Non-pigmented ciliary epithelial cell (primary cell): ENCODE data around the gene SOCS7.
A peak's percentile ranks its signal among the peaks of the same experiment; 100 is the strongest.

Source experiments
- DNase-seq: peaks from one replicate; pipeline ENCODE4 v3.0.0-alpha.2; 2010; ENCODE audit warnings: low read depth

Gene SOCS7

DNA sequence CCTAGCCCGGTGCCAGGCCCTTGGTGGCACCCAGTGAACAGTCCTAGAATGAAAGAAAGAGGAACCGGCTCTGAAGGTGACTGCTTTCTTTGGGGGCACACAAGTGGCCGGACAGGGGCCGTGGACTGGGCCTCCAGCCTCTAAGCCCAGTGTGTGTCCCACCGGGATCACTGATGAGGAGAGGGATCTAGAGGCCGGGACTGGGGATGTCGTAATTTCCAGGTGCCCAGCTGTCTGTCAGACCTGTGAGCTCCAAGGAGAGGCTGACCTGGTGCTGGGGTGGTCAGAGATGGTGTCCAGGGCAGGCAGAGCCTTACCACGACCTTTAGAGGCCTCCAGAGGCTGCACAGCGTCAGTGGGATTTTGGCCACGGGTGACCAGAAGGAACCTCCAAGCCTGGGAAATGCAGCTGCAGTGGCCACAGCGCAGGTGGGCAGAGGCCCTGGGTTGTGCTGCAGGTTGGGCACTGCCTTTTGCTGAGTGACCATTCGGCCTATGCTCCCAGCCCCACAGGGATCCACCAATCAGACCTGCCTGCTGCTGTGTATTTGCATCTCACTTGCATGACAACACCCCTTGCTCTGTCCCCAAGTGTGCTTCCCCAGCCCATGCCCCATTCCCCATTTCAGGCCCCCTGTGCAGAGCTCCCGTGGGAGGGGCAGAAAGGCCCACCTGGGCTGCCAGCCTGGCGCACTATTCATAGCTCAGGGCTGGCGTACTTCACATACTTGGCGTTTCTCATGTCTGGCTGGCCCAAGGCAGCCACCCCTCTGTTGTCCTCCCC is 89.2 kb downstream of the SOCS7 start:
- DNase-seq: no peak

DNA sequence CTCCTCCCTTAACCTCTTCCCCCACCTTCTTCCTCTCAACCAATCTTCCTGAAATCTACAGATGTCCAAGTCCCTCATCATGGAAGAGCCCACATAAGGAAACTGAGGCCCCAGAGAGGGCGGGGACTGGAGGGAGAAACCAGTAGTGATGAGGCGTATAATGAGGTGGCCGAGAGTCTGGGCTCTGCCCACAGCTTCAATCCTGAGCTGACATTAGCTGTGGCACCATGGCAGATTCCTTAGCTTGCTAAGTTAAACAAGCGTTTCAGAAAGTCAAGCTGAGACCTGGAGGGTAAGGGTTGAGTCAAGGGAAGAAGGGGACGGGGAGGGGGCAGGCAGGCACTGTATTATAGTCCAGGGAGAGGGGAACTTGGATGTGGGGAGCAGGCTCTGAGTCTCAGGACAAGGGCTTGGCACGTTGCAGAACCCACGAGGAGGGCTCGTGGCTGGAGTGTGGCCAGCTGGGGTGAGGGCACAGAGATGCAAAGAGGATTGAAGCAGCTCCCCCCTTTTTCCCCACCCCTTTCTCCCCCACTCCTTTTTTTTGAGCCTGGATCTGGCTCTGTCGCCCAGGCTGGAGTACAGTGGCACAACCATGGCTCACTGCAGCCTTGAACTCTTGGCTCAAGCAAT is 89.9 kb downstream of the SOCS7 start:
- no peak for DNase-seq

DNA sequence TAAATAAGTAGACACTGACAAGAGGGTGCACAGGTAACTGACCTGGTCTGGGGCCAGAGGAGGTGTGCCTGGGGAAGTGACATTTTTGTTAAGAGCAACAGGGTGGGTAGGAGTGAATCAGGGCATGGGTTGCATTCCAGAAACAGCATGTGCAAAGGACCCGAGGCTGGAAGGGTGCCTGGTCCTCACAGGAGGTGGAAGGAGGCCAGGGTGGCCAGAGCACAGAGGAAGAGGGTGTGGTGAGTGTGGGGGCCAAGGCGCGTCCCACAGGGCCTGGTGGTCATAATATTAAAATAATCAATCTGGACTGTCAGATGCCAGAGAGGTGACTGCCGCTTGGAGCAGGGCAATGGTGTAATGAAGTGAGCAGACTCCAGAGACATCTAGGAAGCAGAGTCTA is 90.9 kb downstream of the SOCS7 start:
- no peak for DNase-seq

DNA sequence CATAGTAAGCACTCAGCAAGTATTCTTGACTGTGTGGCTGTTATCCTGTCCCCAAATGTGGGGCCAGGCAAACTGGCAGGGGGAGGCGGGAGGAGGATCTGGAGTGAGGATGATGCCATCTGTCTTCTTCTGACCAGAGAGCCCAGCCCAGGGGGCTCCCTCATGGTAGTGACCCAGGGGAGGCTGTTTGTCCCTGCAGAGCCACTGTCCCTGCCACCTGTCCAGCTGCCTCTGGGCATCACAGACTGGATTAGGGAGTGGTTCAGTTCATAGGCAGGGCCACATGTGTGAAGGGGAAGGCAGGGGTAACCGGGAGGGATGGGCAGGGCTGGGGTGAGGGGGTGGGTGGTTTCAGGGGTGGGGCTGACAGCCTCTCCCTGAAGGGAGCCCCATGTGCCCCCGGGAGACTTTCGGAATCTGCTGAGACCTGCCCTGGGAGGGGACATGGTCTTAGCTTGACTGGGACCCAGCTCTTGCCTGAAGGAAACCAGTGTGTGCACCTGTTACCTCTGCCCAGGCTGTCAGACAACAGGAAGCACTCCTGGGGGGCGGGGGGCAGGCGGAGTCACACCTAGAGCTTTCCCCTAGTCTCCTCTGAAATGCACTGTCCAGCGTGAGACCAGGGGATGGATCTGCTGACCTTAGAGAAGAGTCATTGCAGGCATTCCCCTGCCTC is 91.8 kb downstream of the SOCS7 start:
- no peak for DNase-seq

DNA sequence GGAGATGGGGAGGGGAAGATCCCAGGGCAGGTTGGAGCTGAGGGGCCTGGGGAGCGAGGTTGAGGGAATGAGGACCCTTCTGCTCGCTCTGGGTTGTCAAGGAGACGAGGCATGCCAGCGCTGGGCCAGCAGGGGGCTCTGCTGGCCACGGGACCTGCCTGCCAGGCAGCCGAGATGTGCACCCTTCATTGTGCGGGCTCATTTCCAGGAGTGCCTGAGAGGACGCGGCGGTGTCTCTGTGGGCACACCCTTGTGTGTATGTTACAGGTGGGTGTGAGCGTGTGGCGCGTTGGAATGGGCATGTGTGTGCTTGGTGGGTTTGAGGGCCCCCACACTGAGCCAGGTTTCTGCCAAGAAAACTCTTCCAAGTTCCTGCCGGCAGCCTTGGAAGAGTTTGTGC is 92.5 kb downstream of the SOCS7 start:
- DNase-seq: no peak

DNA sequence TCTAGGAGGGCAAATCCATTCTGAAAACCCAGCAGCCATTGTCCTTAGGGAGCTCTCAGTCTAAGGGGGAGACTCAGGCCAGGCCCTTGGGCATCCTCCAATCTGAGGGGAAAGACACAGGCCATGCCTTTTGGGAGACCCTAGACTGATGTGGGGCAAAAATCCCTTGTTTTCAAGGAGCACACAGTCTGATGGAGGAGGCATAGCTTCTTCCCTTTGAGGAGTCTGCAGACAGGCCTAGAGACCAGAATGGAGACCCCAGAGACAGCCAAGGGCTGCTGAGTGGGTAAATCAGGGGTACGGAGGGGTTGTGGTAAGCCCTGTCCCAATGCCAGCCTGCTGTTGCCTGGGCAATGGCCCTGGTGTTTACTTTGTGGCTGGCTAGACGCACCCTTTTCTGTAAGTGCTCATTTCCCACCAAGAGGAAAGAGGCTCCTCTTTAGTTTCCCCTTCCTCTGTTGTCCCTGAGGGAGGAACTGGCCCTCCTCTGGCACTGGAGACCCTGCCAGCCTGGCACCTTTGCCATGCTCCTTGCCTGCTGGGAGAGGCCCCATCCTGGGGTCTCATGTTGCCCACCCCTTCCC is 96.0 kb downstream of the SOCS7 start:
- DNase-seq: no peak

DNA sequence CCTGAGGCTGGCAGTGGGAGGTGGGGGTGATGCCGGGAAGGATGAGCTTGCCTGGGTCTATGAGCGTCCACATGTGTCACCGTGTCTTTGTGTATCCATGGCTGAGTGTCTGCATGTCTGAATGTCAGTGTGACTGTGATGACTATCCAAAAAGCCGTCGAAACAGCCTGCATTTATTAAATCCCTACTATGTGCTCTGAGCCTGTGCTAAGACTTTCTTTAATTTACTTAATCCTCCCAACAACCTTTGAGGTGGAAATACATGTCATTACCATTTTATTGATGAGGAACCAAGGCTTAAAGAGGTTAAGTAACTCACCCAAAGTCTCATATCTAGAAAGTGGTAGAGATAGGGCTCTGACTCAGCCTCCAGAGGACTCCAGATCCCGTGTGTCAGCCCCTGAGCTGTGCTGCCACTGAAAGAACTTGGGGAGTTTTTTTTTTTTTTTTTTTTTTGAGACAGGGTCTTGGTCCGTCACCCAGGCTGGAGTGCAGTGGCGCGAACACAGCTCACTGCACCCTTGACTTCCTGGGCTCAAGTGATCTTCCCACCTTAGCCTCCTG is 96.6 kb downstream of the SOCS7 start:
- no peak for DNase-seq

DNA sequence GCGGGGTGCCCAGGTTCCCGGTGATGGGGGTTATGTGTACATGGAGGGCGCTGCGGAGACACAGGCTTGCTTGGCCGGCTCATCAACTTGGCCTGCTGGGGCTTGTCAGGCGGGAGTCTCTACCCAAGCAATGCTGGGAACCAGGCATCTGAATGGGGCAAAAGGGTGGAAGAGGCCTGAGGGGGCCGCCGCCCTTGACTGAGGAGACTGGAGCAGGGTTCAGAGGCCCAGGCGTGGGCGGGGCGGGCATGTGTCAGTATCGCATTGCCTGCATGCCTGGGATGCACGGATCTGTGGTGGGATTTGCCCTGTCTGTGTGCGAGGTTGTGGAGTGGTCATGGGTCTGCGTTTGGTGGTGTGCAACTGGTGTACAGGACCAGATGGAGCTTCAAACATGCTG is 97.7 kb downstream of the SOCS7 start:
- DNase-seq: no peak

DNA sequence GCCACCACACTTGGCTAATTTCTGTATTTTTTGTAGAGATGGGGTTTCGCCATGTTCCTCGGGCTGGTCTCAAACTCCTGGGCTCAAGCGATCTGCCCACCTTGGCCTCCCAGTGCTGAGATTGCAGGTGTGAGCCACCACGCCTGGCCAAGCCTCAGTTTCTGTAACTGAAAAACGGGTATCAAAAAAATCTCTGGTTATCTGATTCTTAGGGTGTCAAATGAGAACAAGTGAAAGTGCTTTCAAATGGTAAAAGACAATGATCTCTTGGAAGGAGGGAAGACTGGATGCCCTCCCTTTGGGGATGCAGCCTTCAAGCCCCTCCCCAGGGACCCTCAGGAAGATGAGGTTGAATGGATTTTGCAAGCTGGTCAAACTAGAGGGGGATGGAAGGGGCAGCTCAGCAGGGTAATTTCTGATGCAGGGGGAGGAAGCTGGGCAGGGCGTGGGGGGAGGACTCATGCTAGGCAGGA is 98.9 kb downstream of the SOCS7 start:
- DNase-seq: no peak

DNA sequence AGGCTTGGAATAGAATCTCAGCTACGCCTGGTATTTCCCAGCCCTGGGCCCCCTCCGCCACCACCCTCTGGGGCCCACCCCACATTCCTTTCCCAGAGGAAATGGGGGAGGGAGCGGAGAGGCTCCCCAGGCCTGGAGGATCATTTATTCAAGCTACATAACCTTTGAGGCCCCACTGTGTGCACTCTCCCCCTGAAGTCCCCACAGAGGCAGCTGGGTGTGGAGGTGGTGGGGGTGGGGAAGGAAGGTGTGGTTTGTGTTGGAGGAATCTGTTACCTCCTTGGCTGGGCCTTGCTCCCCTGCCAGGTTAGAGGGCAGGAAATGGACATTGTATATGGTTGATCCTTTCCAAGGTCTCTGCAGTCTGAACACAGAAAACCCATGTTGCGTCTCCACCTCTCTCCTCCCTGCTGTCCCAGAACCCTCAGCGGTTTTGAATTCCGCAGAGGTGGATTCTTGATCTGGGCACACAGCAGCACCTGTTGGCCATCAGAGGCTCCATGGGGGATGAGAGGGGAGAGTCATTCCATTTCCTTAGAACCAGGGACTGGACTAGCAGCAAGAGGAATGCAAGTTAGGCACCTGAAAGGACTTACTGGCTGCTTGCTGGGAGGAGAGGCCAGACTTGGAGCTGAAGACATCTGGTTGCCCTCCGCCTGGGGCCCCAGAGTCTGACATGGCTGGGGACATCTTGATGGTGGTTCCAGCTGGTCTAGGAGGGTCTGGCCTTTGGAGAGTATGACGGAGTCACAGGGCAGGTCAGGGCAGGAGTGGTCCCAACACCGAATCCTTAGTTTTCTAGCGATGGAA is 99.6 kb downstream of the SOCS7 start:
- no peak for DNase-seq

DNA sequence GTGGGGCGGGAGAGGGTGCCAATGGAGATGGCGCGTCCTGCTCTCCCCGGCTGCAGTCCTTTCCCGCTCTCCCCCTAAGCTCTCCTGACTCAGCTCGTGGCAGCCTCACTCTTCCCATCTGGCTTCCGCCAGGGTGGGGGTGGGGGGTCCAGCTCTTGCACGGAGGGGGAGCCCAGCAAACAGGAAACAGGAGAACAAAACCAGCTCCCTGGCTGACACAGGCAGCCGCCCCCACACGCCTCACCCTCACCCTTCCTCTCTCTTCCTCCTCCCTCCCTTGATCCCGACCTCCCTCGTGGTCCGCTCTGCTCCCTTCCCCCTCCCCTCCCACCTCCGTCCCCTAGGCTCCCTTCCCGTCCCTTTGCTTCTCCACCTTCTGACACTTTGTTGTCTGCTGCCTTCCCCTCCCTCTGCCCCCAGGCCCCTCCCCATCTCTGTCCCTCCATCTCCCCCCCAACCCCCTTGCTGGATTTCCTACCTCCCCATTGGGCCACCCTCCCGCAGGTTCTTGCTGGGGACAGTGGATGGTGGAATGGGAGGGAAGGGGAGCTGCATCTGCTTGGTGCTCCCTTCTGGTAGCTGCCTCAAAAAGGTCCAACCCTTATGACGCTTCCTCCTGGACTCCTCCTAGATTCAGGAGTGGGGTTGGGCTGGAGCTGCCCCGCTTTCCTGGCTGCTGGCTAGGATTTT is 100.3 kb downstream of the SOCS7 start:
- DNase-seq: peak; percentile 64

DNA sequence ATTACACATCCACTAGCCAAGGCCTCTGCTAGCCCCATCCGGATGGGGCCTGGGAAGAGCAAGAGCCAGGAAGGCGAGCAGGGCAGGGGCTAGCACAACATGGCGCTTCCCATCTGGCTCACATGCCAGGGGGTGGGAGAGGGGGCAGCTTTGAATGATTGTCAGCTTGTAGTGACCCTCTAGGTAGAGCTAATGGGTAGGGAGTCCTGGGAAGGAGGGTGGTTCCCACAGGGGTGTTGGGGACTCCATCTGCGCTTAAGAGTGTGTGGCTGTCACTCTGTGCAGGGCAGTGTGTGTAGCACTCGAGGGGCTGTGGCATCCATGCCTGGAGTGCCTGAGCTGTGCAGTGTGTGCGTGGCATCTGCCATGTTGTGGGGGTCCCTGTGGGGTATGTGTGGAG is 101.1 kb downstream of the SOCS7 start:
- DNase-seq: no peak

DNA sequence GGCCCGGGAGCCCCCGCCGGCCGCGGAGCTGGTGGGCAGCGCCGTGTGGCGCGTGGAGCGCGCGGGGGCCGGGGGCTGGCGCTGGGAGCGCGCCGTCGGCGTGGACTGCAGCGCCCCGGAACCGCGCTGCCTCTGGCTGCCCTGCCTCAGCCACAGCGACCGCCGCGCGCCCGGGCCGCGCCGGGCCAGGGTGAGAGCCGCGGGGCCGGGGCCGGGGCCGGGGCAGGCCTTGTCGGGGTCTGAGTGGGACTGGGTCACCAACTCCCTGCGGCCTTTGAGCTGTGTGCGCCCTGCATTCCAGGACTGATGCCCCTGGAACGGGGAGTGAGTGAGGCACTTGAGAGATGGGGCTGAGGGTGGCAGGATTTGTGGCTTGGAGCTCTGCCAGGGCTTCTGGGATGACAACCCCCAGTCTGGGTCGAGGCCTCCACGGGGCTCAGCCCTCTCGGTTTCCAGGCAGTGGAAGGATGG is 102.3 kb downstream of the SOCS7 start:
- DNase-seq: no peak

DNA sequence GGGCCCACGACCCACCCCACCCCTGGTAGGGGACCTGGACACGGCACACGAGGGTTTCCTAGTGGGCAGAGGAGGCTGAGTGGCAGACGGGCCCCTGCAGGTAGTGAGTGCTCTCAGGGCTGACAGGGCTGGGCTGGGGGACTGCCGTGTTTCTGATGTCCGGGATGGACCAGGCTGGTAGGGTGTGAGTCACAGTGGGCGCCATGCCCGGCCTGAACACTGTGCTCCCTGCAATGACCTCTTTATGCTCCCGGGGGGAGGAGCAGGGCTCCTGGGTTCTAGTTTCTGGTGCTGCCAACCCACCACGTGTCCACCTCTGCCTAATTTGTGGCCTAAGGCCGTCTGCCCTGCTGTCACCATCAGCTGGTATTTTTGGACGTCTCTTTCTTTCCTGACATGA is 102.9 kb downstream of the SOCS7 start:
- no peak for DNase-seq
